Endothelial cell of umbilical vein (primary cell): ENCODE results near the gene TPSB2. TPM values are rescaled to one million over a fixed set of nuclear protein-coding genes. Genes with fewer than 3 reads are reported as not detected.

ENCODE experiments used
- BruUV-seq: library from RNA; stranded (reverse); fragments of 400-500 nt; replicated peaks from 2 replicates; lab custom pipeline; 2021; lab: Mats Ljungman, UMichigan
- CTCF ChIA-PET: fragments of 300-600, 350-600 bp; sonication (Branson Sonifier 250); formaldehyde crosslinking; loops from one replicate; lab custom pipeline; 2021; ENCODE audit warnings: antibody characterized with exemption, inconsistent platforms; lab: Charles Lee
- POLR2A ChIA-PET: fragments of 300-600, 350-600 bp; sonication (Branson Sonifier 250); formaldehyde crosslinking; loops from one replicate; lab custom pipeline; 2021; ENCODE audit warnings: antibody characterized with exemption, inconsistent platforms; lab: Charles Lee
- DNase-seq: peaks from one replicate; pipeline ENCODE4 v3.0.0-alpha.2; 2011; ENCODE audit warnings: low read depth, low spot score
- FAIRE-seq: peaks from 2 replicates; lab custom pipeline; 2011; peaks lifted over from hg19 to GRCh38; lab: Jason Lieb, UNC
- H2AFZ ChIP-seq: 2 replicates; pipeline ENCODE4 v1.6.0; 2012; ENCODE audit warnings: low read depth, low read length, control low read depth, inconsistent platforms
- H3K27ac ChIP-seq: 2 replicates; pipeline ENCODE4 v1.5.1; 2011; ENCODE audit warnings: low read depth, mild to moderate bottlenecking, control low read depth, low read length, moderate library complexity; ENCODE audit not compliant: insufficient read depth
- H3K27me3 ChIP-seq, 2 experiments: 2 replicates each; pipeline versions ENCODE4 v1.6.0 to v1.6.1; 2011; ENCODE audit warnings: low read length in 2 of 2, mixed read lengths in 1 of 2; ENCODE audit not compliant: control insufficient read depth in 2 of 2, insufficient read depth in 2 of 2
- H3K36me3 ChIP-seq, 2 experiments: 2 replicates in 1 of 2; 3 replicates in 1 of 2; pipeline ENCODE4 v1.5.1; 2011; ENCODE audit warnings: low read length in 2 of 2, mild to moderate bottlenecking in 1 of 2, moderate library complexity in 1 of 2; ENCODE audit not compliant: control insufficient read depth in 2 of 2, insufficient read depth in 2 of 2; ENCODE audit errors: extremely low read depth in 1 of 2
- H3K4me1 ChIP-seq: 3 replicates; pipeline ENCODE4 v1.5.1; 2011; ENCODE audit warnings: mild to moderate bottlenecking, low read length; ENCODE audit not compliant: control insufficient read depth, insufficient read depth; ENCODE audit errors: extremely low read depth
- H3K4me2 ChIP-seq: 2 replicates; pipeline ENCODE4 v1.6.1; 2011; ENCODE audit warnings: low read length, control low read depth, mixed read lengths; ENCODE audit not compliant: insufficient read depth
- H3K4me3 ChIP-seq, 3 experiments: fragments of 200-600 bp in 1 of 3; sonication (generic), shearing (Covaris generic) in 1 of 3; replicated peaks in 1 of 3; 2 replicates each; pipeline ENCODE4 v1.5.1; 2011 to 2016; ENCODE audit warnings: control low read depth in 3 of 3, low read length in 3 of 3, mild to moderate bottlenecking in 2 of 3, inconsistent platforms in 1 of 3, low read depth in 1 of 3, moderate library complexity in 1 of 3; ENCODE audit not compliant: insufficient read depth in 1 of 3
- H3K79me2 ChIP-seq: 2 replicates; pipeline ENCODE4 v1.6.0; 2012; ENCODE audit warnings: low read length, inconsistent platforms; ENCODE audit not compliant: control insufficient read depth, insufficient read depth
- H3K9ac ChIP-seq: replicated peaks from 2 replicates; pipeline ENCODE3; 2011; ENCODE audit warnings: low read length, control low read depth; ENCODE audit not compliant: insufficient read depth; ENCODE audit errors: extremely low read depth
- H3K9me1 ChIP-seq: replicated peaks from 3 replicates; pipeline ENCODE4 v1.6.0; 2011; ENCODE audit warnings: mild to moderate bottlenecking, low read length; ENCODE audit not compliant: control insufficient read depth, insufficient read depth; ENCODE audit errors: extremely low read depth
- H3K9me3 ChIP-seq: replicated peaks from 2 replicates; pipeline ENCODE4 v1.5.1; 2012; ENCODE audit warnings: low read length, inconsistent platforms; ENCODE audit not compliant: control insufficient read depth, insufficient read depth
- H4K20me1 ChIP-seq: replicated peaks from 2 replicates; pipeline ENCODE3; 2011; ENCODE audit warnings: mild to moderate bottlenecking, low read length; ENCODE audit not compliant: control insufficient read depth, insufficient read depth; ENCODE audit errors: extremely low read depth
- CTCF ChIP-seq, 2 donors: IDR thresholded peaks; 1 replicate in 1 of 2; 2 replicates in 1 of 2; pipeline ENCODE4 v1.5.1; 2011; ENCODE audit warnings: low read length in 2 of 2, mild to moderate bottlenecking in 2 of 2, moderate library complexity in 2 of 2, control low read depth in 1 of 2, inconsistent platforms in 1 of 2, low read depth in 1 of 2; ENCODE audit not compliant: insufficient read depth in 1 of 2; ENCODE audit errors: extremely low read depth in 1 of 2
- JUN ChIP-seq: IDR thresholded peaks from 2 replicates; pipeline ENCODE4 v1.6.1; 2011; ENCODE audit warnings: borderline replicate concordance, low read depth; ENCODE audit not compliant: insufficient read length, insufficient read depth
- MAX ChIP-seq: IDR thresholded peaks from 2 replicates; pipeline ENCODE4 v1.6.1; 2011; ENCODE audit not compliant: insufficient read depth, insufficient read length
- MYC ChIP-seq: IDR thresholded peaks from one replicate; pipeline ENCODE4 v1.6.1; 2011; ENCODE audit warnings: mild to moderate bottlenecking, low read depth, low read length
- POLR2A ChIP-seq: IDR thresholded peaks from 2 replicates; pipeline ENCODE4 v1.6.1; 2012; ENCODE audit warnings: low read depth, mild to moderate bottlenecking, control low read depth, low read length
- POLR2AphosphoS5 ChIP-seq: IDR thresholded peaks from 2 replicates; pipeline ENCODE4 v1.6.1; 2012; ENCODE audit warnings: low read depth, mild to moderate bottlenecking, control low read depth, low read length, moderate library complexity; ENCODE audit not compliant: insufficient read depth
- dilution Hi-C: fragments of 300-500 bp; cut with MboI; formaldehyde crosslinking; loops from one replicate; pipeline ENCODE4 v1.15.0; 2019; ENCODE audit warnings: low sequenced_read_pairs; ENCODE audit not compliant: extremely low pct_ligation_motif_present
- intact Hi-C: fragments of 100-400 bp; cut with micrococcal nuclease; formaldehyde crosslinking; loops from one replicate; pipeline ENCODE4 v1.10.0; 2022
- polyA plus RNA-seq, 4 experiments: library from polyadenylated mRNA; depleted of rRNA in 3 of 4; stranded (reverse) in 3 of 4; unstranded in 1 of 4; fragments of >200 nt; gene quantifications; 2 replicates each; pipeline versions ENCODE4 v1.2.1 to v1.2.3, GENCODE V29; 2011 to 2012; ENCODE audit warnings: missing spikeins in 1 of 4
- total RNA-seq: library from RNA; stranded (reverse); gene quantifications from 2 replicates; pipeline ENCODE4 v1.2.3, GENCODE V29; 2021

TPSB2 gene
- total and polyA plus RNA-seq, 2 donors (not counting 3 experiments of a cell fraction or from before 2014, with no cell fraction given), result not detected

DNA sequence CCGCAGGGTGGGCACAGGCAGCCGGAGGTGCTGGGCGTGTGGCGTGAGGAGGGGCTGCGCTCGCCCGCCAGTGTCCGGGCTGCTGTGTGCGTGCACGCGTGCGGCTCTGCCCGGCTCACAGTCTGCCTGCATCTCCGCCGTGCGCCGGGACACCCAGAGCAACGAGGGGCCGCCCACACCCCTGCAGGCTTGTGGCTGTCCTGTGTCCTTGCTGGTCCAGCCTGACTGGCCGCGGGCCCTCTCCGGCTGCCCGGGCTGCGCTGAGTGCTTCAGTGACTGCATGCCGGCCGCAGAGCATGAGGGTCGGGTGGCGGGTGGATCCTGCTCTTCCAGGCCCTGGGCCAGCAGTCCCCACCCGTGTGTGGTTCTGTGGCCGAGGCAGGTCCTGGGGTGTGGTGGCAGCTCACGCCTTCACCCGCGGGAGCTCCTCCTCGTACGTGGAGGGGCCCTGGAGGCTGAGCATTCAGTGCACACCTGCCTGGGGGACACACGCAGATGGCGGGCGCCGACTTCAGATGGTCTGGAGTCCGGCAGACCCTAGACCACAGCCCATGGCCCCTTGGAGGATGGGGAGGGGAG lies 17.3 kb downstream of the TPSB2 start:
- Histone ChIP-seq H3K9ac (no peak overlapping the region), H3K79me2 (no peaks in the 10 kb centered on the region), H3K9me3 (no peaks in the 10 kb centered on the region), H3K9me1 (no peaks in the 10 kb centered on the region), H3K27ac (no peak overlapping the region), H2AFZ (no peak overlapping the region), H3K36me3 (no peaks in the 10 kb centered on the region), H3K4me3 (no peak overlapping the region), H3K4me1 (no peaks in the 10 kb centered on the region), H3K27me3 (no peaks in the 10 kb centered on the region), H3K4me2 (no peak overlapping the region), H4K20me1 (no peaks in the 10 kb centered on the region)
- dilution Hi-C loops (no loop called here), intact Hi-C loops (no loop called here)
- POLR2A ChIA-PET, result no interaction called here
- BruUV-seq, result no TSS peak
- DNase-seq, result no peak
- CTCF ChIA-PET, result no interaction called here
- TF ChIP-seq POLR2AphosphoS5, result no peak
- TF ChIP-seq POLR2A, result no peak
- TF ChIP-seq MYC, result no peak
- no peak for TF ChIP-seq CTCF (IDR thresholded peaks at IDR 0.05; ENCODE audit: extremely low read depth in 1 of 2, insufficient read depth in 1 of 2, low read depth in 1 of 2, low read length in 2 of 2)
- no peak for TF ChIP-seq JUN
- no peak for TF ChIP-seq MAX
- no peak for FAIRE-seq
